DLD1 (cell line): ENCODE measurements around the gene AKT3.
"Not testable (repeated sequence)": the region's sequence is repeated elsewhere in the genome, so short reads cannot be mapped to it uniquely, and the experiment has no call there.

Experiments
- in situ Hi-C: cut with HindIII; loops from 2 replicates; pipeline ENCODE4 v1.10.0; 2017; ENCODE audit warnings: low sequenced_read_pairs

Gene AKT3

DNA sequence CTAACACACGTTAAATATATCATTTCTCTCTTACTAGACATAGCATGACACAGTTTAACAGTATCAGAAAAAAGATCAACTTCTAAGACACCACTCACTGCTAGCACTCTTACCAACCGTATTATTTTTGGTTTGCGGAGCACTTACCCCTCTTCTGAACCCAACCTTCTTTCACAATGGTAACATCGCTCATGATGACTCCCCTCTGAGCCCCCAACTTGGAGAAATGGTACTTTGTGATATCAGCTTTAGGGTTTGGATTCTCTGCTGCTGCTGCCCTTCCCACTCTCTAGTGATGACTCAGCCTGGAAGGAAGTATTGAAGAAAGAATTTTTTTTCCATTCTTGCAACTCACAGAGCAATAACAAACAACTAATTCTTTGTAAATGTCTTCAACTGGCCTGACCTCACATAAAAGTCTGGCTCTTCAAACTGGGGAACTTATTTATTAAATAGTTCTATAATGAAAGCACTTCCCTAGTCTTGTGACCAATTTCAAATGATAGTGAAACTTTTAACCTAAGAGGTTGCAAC is 7.0 kb downstream of the AKT3 start:
- in situ Hi-C loops, result no loop called here

GRCh38 chr1:243842161-243842560 is 7.9 kb downstream of the AKT3 start:
- in situ Hi-C loops, result no loop called here

DNA sequence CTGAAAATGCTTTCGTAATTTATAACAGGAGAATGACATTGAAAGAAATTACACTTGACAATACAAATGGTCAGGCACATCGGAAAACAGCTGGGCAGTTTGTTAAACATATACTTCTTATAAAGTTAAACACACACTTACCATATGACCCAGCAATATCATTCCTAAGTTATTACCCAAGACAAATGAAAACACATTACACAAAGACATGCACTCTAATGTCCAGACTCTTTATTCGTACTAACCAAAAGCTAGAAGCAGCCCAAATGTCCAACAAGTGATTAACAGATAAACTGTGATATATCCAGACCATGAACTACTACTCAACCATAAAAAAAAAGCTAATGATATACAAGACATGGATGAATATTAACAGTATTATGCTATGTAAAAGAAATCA is 8.5 kb downstream of the AKT3 start:
- in situ Hi-C loops, result no loop called here

GRCh38 chr1:243837907-243838535 is 12.0 kb downstream of the AKT3 start:
- in situ Hi-C loops, result no loop called here

DNA sequence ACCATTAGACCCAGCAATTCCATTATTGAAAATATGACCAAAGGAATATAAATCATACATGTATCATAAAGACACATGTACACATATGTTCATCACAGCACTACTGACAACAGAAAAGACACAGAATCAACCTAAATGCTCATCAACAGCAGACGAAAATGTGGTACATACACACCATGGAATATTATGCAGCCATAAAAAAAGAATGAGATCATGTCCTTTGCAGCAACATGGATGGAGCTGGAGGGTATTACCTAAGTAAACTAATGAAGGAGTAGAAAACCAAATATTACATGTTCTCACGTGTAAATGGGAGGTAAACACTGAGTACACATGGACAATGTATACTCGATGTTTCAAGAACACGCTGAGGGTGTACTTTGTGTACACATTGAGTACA is 15.9 kb downstream of the AKT3 start:
- in situ Hi-C loops, result no loop called here

- in situ Hi-C loops, result no loop called here
Measured at GRCh38 chr1:243831463-243831862, 18.6 kb downstream of the AKT3 start.

- in situ Hi-C loops, result no loop called here
Measured at GRCh38 chr1:243827206-243827605, 22.8 kb downstream of the AKT3 start.

GRCh38 chr1:243824907-243825306 is 25.1 kb downstream of the AKT3 start:
- in situ Hi-C loops, result not testable (repeated sequence)

DNA sequence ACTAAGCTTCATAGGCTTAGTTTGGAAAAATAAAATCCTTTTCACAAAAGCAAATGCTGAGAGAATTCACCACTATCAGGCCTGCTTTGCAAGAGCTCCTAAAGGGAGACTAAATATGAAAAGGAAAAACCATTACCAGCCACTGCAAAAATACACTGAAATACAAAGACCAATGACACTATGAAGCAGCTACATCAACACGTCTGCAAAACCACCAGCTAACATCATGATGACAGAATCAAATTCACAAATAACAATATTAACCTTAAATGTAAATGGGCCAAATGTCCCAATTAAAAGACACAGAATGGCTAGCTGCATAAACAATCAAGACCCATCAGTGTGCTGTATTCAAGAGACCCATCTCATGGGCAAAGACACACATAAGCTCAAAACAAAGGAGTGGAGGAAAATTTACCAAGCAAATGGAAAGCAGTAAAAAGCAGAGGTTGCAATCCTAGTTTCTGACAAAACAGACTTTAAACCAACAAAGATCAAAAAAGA is 28.8 kb downstream of the AKT3 start:
- in situ Hi-C loops, result no loop called here

GRCh38 chr1:243819438-243819839 is 30.6 kb downstream of the AKT3 start:
- in situ Hi-C loops, result no loop called here

DNA sequence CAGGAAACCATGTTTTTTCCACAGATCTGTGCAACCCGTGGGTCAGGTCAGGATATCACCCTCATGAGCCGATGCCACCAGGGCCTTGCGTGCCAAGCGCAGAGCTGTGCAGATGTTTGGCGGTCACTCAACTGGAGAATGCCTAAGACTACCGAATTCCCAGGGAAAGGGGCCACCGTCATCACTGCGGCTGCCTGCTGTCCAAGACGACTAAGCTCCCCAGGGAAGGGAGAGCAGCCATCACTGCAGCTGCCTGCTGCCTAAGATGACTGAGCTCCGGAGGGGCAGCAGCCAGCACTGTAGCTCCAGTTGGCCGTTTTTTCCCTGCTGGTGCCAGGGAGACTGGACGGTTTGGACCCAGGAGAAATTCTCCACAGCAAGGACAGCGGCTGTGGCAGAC is 31.1 kb downstream of the AKT3 start:
- in situ Hi-C loops, result no loop called here

- in situ Hi-C loops, result no loop called here
Measured at GRCh38 chr1:243814718-243815117, 35.3 kb downstream of the AKT3 start.

- in situ Hi-C loops, result not testable (repeated sequence)
Measured at GRCh38 chr1:243807346-243807745, 42.7 kb downstream of the AKT3 start.

DNA sequence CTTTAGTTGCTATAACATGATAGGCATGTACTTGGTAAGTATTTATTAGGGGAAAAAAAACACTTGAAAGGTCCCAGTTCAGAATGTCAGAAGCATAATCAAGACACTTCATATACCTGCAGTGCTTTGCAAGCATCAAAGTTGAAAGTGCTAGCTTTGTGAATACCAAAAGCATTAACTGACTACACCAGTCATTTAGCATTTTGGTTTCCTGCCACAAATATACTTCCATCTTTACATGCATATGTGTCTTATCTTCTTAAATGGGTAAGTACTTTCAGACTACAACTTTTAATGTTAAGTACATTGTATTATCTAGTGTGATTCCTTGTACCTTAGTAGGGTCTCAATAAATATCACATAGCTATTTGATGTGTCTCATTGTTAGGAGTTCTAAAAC is 43.7 kb downstream of the AKT3 start:
- in situ Hi-C loops, result no loop called here

DNA sequence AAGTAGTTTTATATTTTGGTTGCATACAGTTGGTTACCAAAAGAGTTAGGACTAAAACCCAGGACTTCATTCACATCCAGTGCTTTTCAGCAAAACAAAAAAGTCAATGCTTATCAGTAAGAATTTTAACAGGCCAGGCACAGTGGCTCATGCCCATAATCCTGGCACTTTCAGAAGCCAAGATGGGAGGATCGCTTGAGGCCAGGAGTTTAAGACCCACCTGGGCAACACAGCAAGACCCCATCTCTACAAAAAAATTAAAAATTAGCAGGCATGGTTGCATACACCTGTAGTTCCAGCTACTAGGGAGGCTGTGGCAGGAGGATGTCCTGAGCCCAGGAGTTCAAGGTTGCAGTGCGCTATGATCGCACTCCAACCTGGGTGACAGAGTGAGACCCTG is 47.3 kb downstream of the AKT3 start:
- in situ Hi-C loops, result no loop called here

DNA sequence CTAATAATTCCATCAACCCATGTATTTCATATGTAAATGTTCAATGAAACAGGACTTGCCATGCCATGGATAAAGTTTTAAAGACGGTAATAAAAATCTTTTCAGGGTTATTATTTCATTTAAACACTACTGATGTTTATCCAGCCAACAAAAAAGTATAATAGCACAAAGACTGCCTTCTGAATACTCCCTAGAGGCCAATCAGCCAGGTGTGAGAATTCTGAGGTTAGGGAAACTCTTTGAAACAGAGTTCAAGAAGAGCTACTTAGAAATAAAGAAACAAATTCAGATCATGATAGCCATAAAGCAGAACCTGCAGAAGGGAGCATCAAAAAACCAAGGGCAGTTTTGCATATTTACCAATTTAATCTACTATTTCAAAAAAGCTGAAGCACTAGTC is 48.7 kb downstream of the AKT3 start:
- in situ Hi-C loops, result no loop called here

DNA sequence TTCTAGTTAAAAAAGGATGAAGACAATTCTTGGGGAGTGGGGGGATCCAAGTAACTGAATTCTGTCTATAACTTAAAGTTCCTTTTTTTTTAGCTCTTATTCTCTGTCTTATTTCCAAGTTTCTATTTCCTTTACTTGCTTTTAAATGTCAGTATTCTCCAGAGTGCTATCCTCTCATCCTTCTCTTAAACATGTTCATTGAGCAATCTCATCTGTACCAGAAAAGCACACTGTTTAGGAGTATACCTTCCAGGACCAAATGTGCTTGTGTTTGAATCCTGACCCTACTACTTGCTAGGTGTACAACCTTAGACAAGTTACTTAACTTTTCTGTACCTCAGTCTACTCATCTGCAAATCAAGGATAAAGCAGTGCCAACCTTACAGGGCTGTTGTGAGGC is 50.1 kb downstream of the AKT3 start:
- in situ Hi-C loops, result no loop called here

DNA sequence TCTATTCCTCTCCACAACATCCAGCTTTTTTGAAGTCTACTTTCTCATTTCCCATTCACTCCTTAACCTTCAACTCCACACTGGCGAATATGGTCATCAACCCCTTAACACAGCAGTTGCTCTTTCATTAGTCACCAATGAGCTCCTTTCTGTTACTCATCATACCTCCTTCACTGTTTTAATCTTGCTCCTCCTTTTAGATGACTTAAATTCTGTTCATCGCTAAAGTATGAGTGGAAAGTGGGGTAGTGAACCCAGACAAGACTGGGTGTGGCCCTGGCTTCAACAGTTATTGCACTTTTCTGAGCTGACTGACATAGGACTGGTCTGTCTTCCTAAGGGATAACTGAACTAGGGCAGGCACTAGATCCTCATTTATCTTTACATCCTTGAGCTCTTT is 51.3 kb downstream of the AKT3 start:
- in situ Hi-C loops, result no loop called here

GRCh38 chr1:243796016-243796415 is 54.0 kb downstream of the AKT3 start:
- in situ Hi-C loops, result no loop called here

DNA sequence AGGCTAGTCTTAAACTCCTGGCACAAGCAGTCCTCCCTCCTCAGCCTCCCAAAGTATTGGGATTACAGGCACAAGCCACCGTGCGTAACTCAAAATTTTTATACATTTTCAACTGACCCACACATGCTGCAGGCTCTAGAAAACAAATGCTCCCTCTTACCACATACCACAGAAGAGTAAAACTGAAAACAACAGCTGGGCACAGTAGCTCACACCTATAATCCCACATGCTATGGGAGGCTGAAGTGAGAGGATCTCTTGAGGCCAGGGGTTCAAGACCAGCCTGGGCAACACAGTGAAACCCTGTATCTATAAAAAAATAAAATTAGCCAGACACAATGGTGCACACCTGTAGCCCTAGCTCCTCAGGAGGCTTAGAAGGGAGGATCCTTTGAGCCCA is 56.7 kb downstream of the AKT3 start:
- in situ Hi-C loops, result no loop called here

GRCh38 chr1:243792891-243793290 is 57.2 kb downstream of the AKT3 start:
- in situ Hi-C loops, result no loop called here

- in situ Hi-C loops, result no loop called here
Measured at GRCh38 chr1:243792401-243792800, 57.6 kb downstream of the AKT3 start.
